ENCODE measurements around the gene PCSK6.

The PCSK6 gene

GRCh38 chr15:101445562-101446517 lies 43.7 kb downstream of the PCSK6 start:
- DNase-seq: no peak

- DNase-seq: no peak
Observed at GRCh38 chr15:101444807-101445508, 44.5 kb downstream of the PCSK6 start.

- no peak for DNase-seq
Observed at GRCh38 chr15:101444015-101444414, 45.5 kb downstream of the PCSK6 start.

DNA sequence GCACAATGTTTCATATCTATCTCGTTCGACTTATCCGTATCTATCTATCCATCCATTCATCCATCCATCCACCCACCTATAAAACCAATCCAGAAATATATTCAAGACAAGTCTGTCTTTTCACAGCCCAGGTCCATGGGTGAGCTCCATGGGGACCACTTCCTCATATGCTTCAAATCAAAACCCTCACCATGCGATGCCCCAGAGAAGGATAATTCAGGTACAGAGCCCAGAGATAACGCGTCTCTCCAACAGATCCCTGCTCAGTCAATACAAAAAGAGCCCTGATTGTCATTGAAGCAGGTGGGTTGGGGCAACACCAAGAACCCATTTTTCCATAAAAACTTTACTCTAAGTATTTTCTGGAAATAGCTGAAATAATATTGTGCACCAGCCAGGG lies 47.2 kb downstream of the PCSK6 start:
- DNase-seq: no peak

GRCh38 chr15:101441696-101442095 lies 47.8 kb downstream of the PCSK6 start:
- DNase-seq: peak in 1 of 5 donors; percentile 44

DNA sequence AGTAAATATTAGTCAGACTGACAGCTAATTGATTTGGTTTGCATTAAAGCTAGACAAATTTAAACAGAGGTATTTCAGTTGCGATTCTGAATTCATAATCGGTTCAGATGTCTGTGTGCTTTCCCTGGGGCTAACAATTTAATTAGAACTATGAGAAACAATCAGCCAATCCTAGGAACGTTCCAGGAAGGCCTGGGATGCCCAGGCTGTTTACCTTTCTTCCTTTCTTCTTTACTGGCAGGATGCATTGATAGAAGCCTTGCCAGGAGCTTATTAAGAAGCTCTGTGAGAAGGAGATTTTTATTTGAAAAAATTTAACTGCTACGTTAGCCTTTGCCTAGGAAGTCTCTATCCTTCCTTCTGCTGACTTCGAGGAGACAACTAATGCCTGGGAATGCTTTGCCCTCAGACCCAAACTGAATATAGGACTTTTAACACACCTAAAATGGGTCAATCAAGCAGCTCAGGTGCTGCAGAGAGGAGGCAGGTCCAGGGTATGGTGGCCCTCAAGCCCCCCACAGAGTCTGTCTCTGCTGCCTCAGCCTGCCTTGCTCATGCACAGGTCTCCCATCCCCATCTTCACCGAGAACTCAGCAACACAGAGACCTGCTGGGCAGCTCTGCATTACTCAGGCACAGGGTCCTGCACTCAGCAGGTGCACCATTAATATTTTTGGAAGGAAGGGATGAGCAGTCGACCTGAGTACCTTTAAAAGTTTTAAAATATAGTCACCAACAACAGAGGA lies 48.5 kb downstream of the PCSK6 start:
- no peak for DNase-seq

- DNase-seq: no peak
Observed at GRCh38 chr15:101439920-101440319, 49.6 kb downstream of the PCSK6 start.

GRCh38 chr15:101439285-101439919 lies 50.1 kb downstream of the PCSK6 start:
- no peak for DNase-seq

DNA sequence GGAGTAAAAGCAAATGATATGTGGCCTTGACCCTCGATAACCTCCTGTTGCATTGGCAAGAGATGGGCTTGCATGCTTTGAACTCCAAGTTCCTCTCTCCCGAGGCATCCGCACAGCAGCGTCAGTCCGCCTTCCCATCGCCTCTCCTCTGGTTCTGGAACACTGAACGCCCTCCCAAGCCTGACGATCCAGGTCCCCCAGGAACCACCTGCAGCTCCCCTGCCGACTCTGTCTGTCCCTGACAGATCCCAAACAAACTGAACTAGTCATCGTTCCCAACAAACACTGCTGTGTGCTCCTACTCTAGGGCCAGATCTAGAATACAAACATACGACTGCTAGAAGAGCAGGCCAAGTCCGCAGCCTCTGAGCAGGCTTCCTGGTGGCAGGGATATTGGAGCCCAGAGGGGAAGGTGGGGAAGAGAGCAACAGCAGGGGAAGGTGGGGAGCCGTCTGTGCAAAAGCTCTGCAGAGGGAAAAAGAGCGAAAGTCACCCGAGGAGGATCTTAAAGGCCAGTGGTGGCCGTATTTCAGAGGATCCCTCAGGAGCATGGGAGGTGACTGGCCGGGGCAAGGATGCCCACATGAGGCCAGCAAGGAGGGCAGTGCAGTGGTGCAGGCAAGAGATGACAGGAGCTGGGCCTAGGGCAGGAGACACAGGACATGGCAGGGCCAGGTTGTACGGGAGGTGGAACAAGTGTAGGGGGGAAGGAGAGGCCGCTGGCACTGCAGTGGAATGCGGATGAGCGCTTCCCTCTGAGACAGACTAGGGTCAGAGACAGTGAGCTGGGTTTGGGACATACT lies 50.8 kb downstream of the PCSK6 start:
- no peak for DNase-seq

GRCh38 chr15:101437618-101438481 lies 51.7 kb downstream of the PCSK6 start:
- no peak for DNase-seq

GRCh38 chr15:101437209-101437608 lies 52.3 kb downstream of the PCSK6 start:
- DNase-seq: no peak

DNA sequence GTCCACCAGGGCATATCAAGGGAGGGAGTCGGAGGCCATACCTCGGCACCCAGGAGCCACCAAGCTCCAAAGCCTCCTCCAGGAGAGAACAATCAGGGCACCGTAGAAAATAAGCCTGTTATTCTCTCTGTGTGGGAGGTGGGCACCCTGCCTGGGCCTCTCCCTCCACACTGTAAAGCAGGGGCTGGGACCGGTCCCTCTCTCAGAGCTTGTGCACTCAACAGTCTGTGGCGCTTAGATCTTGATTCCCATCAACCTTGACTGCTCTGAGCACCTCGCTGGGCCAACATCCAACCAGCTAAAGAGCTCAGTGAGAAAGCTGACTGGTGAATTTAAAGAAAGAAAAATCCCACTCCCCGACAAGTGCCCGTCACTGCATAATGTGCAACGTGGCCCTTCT lies 53.0 kb downstream of the PCSK6 start:
- DNase-seq: no peak

DNA sequence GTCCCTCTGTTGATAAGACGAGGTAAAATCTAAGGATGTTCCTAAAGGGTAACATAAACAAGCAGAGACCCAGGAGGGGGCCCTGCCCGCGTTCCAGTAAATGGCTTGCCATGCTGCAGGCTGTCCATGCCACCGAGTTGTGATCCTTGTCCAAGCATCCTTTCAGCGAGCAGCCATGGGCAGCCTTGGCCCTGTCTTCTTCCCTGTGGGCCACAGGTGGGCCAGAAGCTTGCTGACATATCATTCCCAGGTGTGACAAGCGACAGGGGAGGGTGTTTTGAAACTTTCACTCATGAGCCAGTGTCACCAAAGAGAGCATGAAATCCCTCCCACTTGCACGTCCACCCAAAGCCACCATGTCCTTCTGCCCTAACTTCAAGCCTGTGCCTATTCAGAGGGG lies 53.7 kb downstream of the PCSK6 start:
- no peak for DNase-seq

GRCh38 chr15:101434032-101434920 lies 55.2 kb downstream of the PCSK6 start:
- no peak for DNase-seq

DNA sequence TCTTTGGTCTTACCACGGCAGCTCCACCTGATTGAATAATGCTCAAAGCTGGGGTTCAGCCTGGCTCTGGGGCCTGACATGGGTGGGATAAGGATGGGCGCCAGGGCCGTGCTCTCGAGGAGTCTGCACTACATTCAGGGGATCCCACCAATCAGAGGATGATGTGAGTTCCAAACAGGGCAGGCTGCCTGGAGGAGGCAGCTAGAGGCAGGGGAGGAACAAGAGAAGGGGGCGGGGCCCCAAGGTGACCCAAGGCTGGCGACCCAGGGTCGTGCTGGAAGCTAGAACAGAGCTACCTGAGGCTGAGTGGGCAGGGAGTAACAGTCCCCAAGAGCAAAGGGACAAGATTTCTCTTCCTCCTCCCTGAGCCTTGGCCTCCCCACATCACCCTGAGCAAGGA lies 56.1 kb downstream of the PCSK6 start:
- no peak for DNase-seq

DNA sequence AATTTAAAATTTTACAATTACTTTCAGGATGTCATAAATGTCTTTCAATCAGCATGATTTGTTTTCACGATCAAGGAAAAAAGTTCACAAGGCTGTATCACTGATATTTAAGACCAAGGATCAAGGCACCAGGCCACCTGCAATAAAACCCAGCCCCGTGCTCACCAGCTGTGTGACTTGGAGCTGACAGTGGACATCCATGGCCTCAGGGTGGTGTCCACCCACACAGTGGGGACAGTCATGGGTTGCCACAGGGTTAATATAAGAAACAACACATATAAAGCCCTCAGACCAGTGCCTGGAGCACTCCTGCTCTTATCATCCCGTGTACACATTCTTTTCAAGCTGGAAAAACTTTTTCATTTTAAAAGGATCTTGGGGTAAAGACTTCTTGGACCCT lies 56.5 kb downstream of the PCSK6 start:
- DNase-seq: no peak

GRCh38 chr15:101431748-101432147 lies 57.8 kb downstream of the PCSK6 start:
- DNase-seq: no peak

DNA sequence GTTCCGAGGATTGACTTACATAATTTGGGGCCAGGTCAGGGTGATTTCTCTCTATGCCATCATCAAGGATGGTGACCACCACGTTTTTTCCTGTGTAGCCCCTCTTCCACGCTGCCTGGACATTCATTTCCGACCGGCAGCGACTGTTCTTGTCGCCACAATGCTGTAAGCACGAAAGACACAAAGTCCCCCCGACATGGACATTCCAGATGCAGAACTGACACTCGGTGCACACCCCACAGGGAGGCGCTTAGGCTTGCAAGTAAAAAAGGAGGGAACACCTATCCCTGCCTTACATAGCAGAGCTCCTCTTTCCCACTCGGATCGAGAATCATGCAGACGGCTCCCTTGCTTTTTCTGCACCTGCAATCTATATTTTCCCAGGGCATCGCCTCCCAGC lies 58.2 kb downstream of the PCSK6 start:
- DNase-seq: no peak

GRCh38 chr15:101429646-101430045 lies 59.9 kb downstream of the PCSK6 start:
- DNase-seq: no peak

DNA sequence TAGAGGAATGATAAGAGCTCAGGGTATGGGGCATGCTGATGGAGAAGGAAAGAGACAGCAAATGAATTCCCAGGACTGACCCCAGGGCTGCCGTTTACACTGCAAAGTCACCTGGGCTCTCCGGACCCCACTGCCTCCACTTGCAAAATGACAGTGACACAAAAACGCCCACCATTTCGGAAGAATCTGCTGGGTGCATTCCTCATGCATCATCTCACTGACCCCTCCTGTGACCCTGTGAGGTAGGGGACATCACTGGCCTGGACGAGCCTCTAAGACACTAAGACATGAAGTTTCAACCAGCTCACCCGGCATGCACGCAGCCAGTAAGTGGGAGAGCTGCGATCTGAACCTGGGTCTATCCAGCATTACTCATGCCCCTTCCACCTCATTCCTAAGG lies 60.3 kb downstream of the PCSK6 start:
- no peak for DNase-seq
